Cardiac muscle cell (in vitro differentiated cells and primary cell): ENCODE measurements around the gene TNFSF12. TPM values are rescaled to one million over a fixed set of nuclear protein-coding genes. Genes with fewer than 3 reads are reported as not detected.

Experiments used
- DNase-seq, 2 donors: peaks; one replicate each; pipeline versions ENCODE4 v3.0.0 to v3.0.0-alpha.2; 2010 to 2017; ENCODE audit warnings: low read depth in 1 of 2, low spot score in 1 of 2
- H3K27ac ChIP-seq: fragments of 200-600 bp; sonication (generic); 2 replicates; pipeline ENCODE4 v1.5.1; 2016
- H3K27me3 ChIP-seq: fragments of 200-600 bp; sonication (generic); 2 replicates; pipeline ENCODE4 v1.6.0; 2016; ENCODE audit warnings: control low read depth
- H3K36me3 ChIP-seq: fragments of 200-600 bp; sonication (generic); 2 replicates; pipeline ENCODE4 v1.5.1; 2016; ENCODE audit warnings: control low read depth
- H3K4me1 ChIP-seq: fragments of 200-600 bp; sonication (generic); 2 replicates; pipeline ENCODE4 v1.8.1; 2017; ENCODE audit warnings: low read depth, mild to moderate bottlenecking, mixed run types
- H3K4me3 ChIP-seq: fragments of 200-600 bp; sonication (generic); 2 replicates; pipeline ENCODE4 v1.5.1; 2016; ENCODE audit warnings: mild to moderate bottlenecking
- H3K9me3 ChIP-seq: fragments of 200-600 bp; sonication (generic); 2 replicates; pipeline ENCODE4 v1.5.1; 2017; ENCODE audit warnings: low read depth, mild to moderate bottlenecking, control low read depth
- CTCF ChIP-seq: IDR thresholded peaks from 2 replicates; pipeline ENCODE4 v1.5.1; 2012; ENCODE audit warnings: low read depth, mild to moderate bottlenecking, low read length
- polyA plus RNA-seq: library from polyadenylated mRNA; unstranded; fragments of >200 nt; fragmentation: Nextera tagmentation; extraction: Ambion mirVana; gene quantifications from 2 replicates; pipeline ENCODE4 v1.2.1, GENCODE V29; 2016
- total RNA-seq: library from RNA; depleted of rRNA; stranded (reverse); fragments of >200 nt; gene quantifications from 2 replicates; pipeline ENCODE4 v1.2.3, GENCODE V29; 2016

TNFSF12 gene
- total and polyA plus RNA-seq, 2 experiments from 2014 or later: 3.2 to 11.7 TPM

GRCh38 chr17:7549401-7550055 is 670 bp downstream of the TNFSF12 start:
- no peak for DNase-seq
- no peak for TF ChIP-seq CTCF
- H3K4me1 ChIP-seq: peaks cover 4% of the 10 kb centered on the region
- no peak overlapping the region for H3K4me3 ChIP-seq
- H3K9me3 ChIP-seq: no peaks in the 10 kb centered on the region
- H3K27ac ChIP-seq: no peak overlapping the region
- H3K27me3 ChIP-seq: peaks cover 3% of the 10 kb centered on the region
- H3K36me3 ChIP-seq: no peaks in the 10 kb centered on the region

DNA sequence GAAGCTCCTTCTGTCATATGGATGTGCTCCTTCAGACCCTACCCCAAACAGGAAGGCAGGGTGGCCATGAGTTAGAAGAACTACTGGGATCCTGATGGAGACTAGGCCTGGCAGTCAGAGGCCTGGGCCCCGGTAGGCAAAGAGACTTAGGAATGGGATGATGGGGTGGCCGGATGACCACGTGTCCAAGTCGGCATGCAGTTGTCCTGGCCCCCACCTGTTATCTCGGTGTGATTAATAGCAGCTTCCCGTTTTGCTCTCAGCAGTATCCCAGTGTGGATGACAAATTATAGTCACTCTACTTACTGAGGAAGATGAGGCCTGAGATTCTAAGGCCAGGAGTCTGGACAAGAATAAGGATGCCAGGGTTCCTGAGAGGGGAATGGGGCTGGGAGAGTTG is 1.5 kb downstream of the TNFSF12 start:
- Histone ChIP-seq H3K27ac (no peak overlapping the region), H3K27me3 (peaks cover 3% of the 10 kb centered on the region), H3K4me1 (peaks cover 4% of the 10 kb centered on the region), H3K9me3 (no peaks in the 10 kb centered on the region), H3K36me3 (no peaks in the 10 kb centered on the region), H3K4me3 (no peak overlapping the region)
- no peak for DNase-seq
- TF ChIP-seq CTCF: no peak

- Histone ChIP-seq H3K27ac (no peak overlapping the region), H3K4me1 (peaks cover 4% of the 10 kb centered on the region), H3K36me3 (no peaks in the 10 kb centered on the region), H3K27me3 (peaks cover 3% of the 10 kb centered on the region), H3K9me3 (no peaks in the 10 kb centered on the region), H3K4me3 (no peak overlapping the region)
- no peak for DNase-seq
- TF ChIP-seq CTCF: no peak
These were observed 2.5 kb downstream of the TNFSF12 start for GRCh38 chr17:7551396-7551795.

DNA sequence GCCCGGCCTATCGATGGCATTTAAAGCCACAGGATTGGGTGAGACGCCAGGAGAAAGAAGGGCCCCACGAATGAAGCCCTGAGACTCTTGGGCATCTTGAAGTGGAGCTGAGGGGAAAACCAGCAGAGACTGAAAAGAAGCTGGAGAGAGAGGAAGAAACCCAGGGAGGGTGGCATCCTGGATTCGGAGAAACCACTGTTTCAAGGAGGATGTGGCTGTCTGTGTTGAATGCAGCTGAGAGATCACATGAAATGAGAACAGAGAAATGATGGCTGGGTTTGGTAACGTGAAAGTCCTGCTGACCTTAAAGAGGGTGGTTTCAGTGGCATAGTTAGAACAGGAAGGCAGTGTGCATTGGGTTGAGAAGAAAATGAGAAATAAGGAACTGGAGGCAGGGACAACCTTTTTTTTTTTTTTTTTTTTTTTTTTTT is 3.8 kb downstream of the TNFSF12 start:
- H3K4me3 ChIP-seq: no peak overlapping the region
- TF ChIP-seq CTCF: no peak
- peaks cover 7% of the 10 kb centered on the region for H3K4me1 ChIP-seq
- H3K36me3 ChIP-seq: no peaks in the 10 kb centered on the region
- peaks cover 3% of the 10 kb centered on the region for H3K27me3 ChIP-seq
- no peak overlapping the region for H3K27ac ChIP-seq
- DNase-seq: no peak
- H3K9me3 ChIP-seq: no peaks in the 10 kb centered on the region

DNA sequence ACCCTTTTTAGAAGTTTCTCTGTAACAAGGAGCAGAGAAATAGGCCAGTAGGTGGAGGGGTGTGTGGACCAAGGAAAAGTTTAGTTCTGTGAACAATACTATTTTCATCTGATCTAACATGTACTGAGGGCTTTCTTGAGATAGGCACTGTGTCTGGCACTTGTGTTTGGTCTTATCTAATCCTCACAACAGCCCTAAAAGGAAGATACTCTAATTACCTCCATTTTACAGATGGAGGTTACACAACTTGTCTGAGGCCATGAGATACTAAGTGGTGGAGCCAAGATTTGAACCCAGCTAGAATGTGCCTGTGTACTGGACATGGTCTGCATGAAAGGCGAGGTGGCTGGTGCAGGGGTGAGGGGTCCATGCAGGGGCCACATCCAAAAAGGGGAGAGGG is 4.5 kb downstream of the TNFSF12 start:
- peaks cover under 1% of the 10 kb centered on the region for H3K27me3 ChIP-seq
- H3K9me3 ChIP-seq: no peaks in the 10 kb centered on the region
- H3K27ac ChIP-seq: no peak overlapping the region
- H3K4me1 ChIP-seq: peaks cover 12% of the 10 kb centered on the region
- DNase-seq: no peak
- TF ChIP-seq CTCF: no peak
- H3K4me3 ChIP-seq: no peak overlapping the region
- H3K36me3 ChIP-seq: no peaks in the 10 kb centered on the region
